Type B pancreatic cell (in vitro differentiated cells): ENCODE data around the gene GRK3. TPM values are rescaled to one million over a fixed set of nuclear protein-coding genes. Genes with fewer than 3 reads are reported as not detected.

Experiments
- DNase-seq: peaks from one replicate; pipeline ENCODE4 v3.0.0; 2021; ENCODE audit warnings: mixed read lengths; ENCODE audit not compliant: unreplicated experiment; ENCODE audit errors: extremely low spot score
- H3K27ac Mint-ChIP-seq: 2 replicates; pipeline ENCODE4 v1.8.0; 2021; ENCODE audit warnings: mild to moderate bottlenecking, mixed read lengths
- H3K27me3 Mint-ChIP-seq: 2 replicates; pipeline ENCODE4 v1.8.0; 2021; ENCODE audit warnings: mixed read lengths
- H3K36me3 Mint-ChIP-seq: 2 replicates; pipeline ENCODE4 v1.8.0; 2021; ENCODE audit warnings: mixed read lengths
- H3K4me1 Mint-ChIP-seq: one replicate; pipeline ENCODE4 v1.8.0; 2021; ENCODE audit warnings: mixed read lengths; ENCODE audit not compliant: unreplicated experiment
- H3K4me3 Mint-ChIP-seq: 2 replicates; pipeline ENCODE4 v1.8.0; 2021; ENCODE audit warnings: mild to moderate bottlenecking, mixed read lengths
- H3K9me3 Mint-ChIP-seq: 2 replicates; pipeline ENCODE4 v1.8.0; 2021; ENCODE audit warnings: mixed read lengths
- CTCF ChIP-seq: fragments of 200-600 bp; sonication (generic); conservative IDR thresholded peaks from 2 replicates; pipeline ENCODE4 v1.5.0; 2021; ENCODE audit warnings: antibody characterized with exemption, mild to moderate bottlenecking
- total RNA-seq: library from RNA; stranded (reverse); gene quantifications from 2 replicates; pipeline ENCODE4 v1.2.1, GENCODE V29; 2021; ENCODE audit warnings: low replicate concordance

Gene GRK3
- total RNA-seq, 1 donor from 2014 or later, result 14.0 TPM

- Mint-ChIP-seq H3K4me3 (no peak overlapping the region), H3K27me3 (peaks cover 5% of the 10 kb centered on the region), H3K36me3 (no peaks in the 10 kb centered on the region), H3K9me3 (no peaks in the 10 kb centered on the region), H3K4me1 (no peaks in the 10 kb centered on the region), H3K27ac (peak overlapping the region; percentile 64)
- TF ChIP-seq CTCF, result no peak
- no peak for DNase-seq
Measured at GRCh38 chr22:25760294-25760693, 195.8 kb downstream of the GRK3 start.

GRCh38 chr22:25760848-25761595 lies 196.5 kb downstream of the GRK3 start:
- no peaks in the 10 kb centered on the region for H3K36me3 Mint-ChIP-seq
- no peaks in the 10 kb centered on the region for H3K9me3 Mint-ChIP-seq
- H3K4me3 Mint-ChIP-seq, result no peak overlapping the region
- H3K4me1 Mint-ChIP-seq, result no peaks in the 10 kb centered on the region
- no peak for TF ChIP-seq CTCF
- no peak overlapping the region for H3K27ac Mint-ChIP-seq
- no peak for DNase-seq
- H3K27me3 Mint-ChIP-seq, result peaks cover 5% of the 10 kb centered on the region

GRCh38 chr22:25762147-25762546 lies 197.7 kb downstream of the GRK3 start:
- no peaks in the 10 kb centered on the region for H3K4me1 Mint-ChIP-seq
- no peaks in the 10 kb centered on the region for H3K36me3 Mint-ChIP-seq
- DNase-seq, result no peak
- H3K9me3 Mint-ChIP-seq, result peaks cover 6% of the 10 kb centered on the region
- no peak overlapping the region for H3K27ac Mint-ChIP-seq
- H3K27me3 Mint-ChIP-seq, result peaks cover 11% of the 10 kb centered on the region
- no peak for TF ChIP-seq CTCF
- no peak overlapping the region for H3K4me3 Mint-ChIP-seq

GRCh38 chr22:25763239-25763777 lies 198.8 kb downstream of the GRK3 start:
- Mint-ChIP-seq H3K4me1 (no peaks in the 10 kb centered on the region), H3K36me3 (no peaks in the 10 kb centered on the region), H3K27me3 (peaks cover 19% of the 10 kb centered on the region), H3K4me3 (no peak overlapping the region), H3K27ac (no peak overlapping the region), H3K9me3 (peaks cover 6% of the 10 kb centered on the region)
- DNase-seq, result no peak
- no peak for TF ChIP-seq CTCF

GRCh38 chr22:25764270-25765015 lies 200.0 kb downstream of the GRK3 start:
- Mint-ChIP-seq H3K4me1 (no peaks in the 10 kb centered on the region), H3K27ac (no peak overlapping the region), H3K36me3 (no peaks in the 10 kb centered on the region), H3K27me3 (peaks cover 25% of the 10 kb centered on the region), H3K9me3 (peaks cover 6% of the 10 kb centered on the region), H3K4me3 (no peak overlapping the region)
- no peak for DNase-seq
- no peak for TF ChIP-seq CTCF
